Stimulated activated naive CD4-positive, alpha-beta T cell treated with Interleukin-2 at 50 U/mL for 16 hours (primary cell): ENCODE results near the gene COPRS.

ENCODE experiments used
- DNase-seq: peaks from one replicate; lab custom pipeline; 2025; lab: John Stamatoyannopoulos, UW

The COPRS gene

DNA sequence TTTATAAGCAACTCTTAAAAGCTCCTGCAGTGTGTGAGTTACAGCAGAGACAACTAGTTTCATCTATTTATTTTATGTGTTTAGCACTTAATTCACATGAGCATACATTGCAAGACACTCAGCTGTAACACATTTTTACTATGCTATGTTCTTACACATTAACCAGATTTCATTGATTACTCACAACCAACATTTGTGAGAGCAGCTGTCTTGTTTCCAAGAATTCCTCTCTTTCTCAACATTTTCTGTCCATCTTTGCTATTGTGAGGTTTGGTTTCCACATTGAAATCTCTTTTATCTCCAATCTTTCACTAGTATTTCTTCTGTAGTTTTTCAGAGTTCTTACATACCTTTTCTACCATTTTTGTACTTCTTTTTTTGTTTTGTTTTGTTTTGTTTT, 51.2 kb downstream of the COPRS start:
- no peak for DNase-seq

GRCh38 chr17:31806921-31807320, 52.1 kb downstream of the COPRS start:
- DNase-seq = no peak

GRCh38 chr17:31803494-31804213, 55.4 kb downstream of the COPRS start:
- DNase-seq = no peak

GRCh38 chr17:31802502-31802901, 56.5 kb downstream of the COPRS start:
- no peak for DNase-seq
